Measurements from ENCODE around the gene ARHGDIA.
"Not testable (repeated sequence)": the region's sequence is repeated elsewhere in the genome, so short reads cannot be mapped to it uniquely, and the experiment has no call there.

The ARHGDIA gene

GRCh38 chr17:81840826-81841778 lies 30.0 kb downstream of the ARHGDIA start:
- DNase-seq: no peak

- not testable (repeated sequence) for DNase-seq
Measured at GRCh38 chr17:81840059-81840458, 31.1 kb downstream of the ARHGDIA start.

GRCh38 chr17:81839301-81839700 lies 31.8 kb downstream of the ARHGDIA start:
- no peak for DNase-seq

- DNase-seq: no peak
Measured at GRCh38 chr17:81838753-81839255, 32.3 kb downstream of the ARHGDIA start.

GRCh38 chr17:81837641-81838040 lies 33.5 kb downstream of the ARHGDIA start:
- no peak for DNase-seq

GRCh38 chr17:81834831-81835267 lies 36.3 kb downstream of the ARHGDIA start, which contains the start of gene PPP1R27:
Gene PPP1R27 (minus strand): TSS chr17:81835050. CDS start chr17:81834953, 97 bp downstream.
- no peak for DNase-seq

GRCh38 chr17:81833921-81834830 lies 37.0 kb downstream of the ARHGDIA start:
- no peak for DNase-seq

GRCh38 chr17:81833160-81833920 lies 37.8 kb downstream of the ARHGDIA start, which contains the start of gene MCRIP1:
Gene MCRIP1 (minus strand): TSS chr17:81833291. CDS start chr17:81824506, 8,785 bp downstream.
- DNase-seq: peak; percentile 71

- DNase-seq: no peak
Measured at GRCh38 chr17:81832608-81833159, 38.5 kb downstream of the ARHGDIA start.

GRCh38 chr17:81831957-81832607 lies 39.1 kb downstream of the ARHGDIA start:
- DNase-seq: peak; percentile 49

- no peak for DNase-seq
Measured at GRCh38 chr17:81831563-81831956, 39.6 kb downstream of the ARHGDIA start.

GRCh38 chr17:81829858-81830257 lies 41.3 kb downstream of the ARHGDIA start:
- no peak for DNase-seq

GRCh38 chr17:81828656-81829055 lies 42.5 kb downstream of the ARHGDIA start:
- DNase-seq: no peak

- DNase-seq: no peak
Measured at GRCh38 chr17:81825841-81826466, 45.2 kb downstream of the ARHGDIA start.

GRCh38 chr17:81824595-81824994 lies 46.5 kb downstream of the ARHGDIA start:
- no peak for DNase-seq

- no peak for DNase-seq
Measured at GRCh38 chr17:81823820-81824550, 47.2 kb downstream of the ARHGDIA start.

- no peak for DNase-seq
Measured at GRCh38 chr17:81822996-81823819, 47.9 kb downstream of the ARHGDIA start.

- no peak for DNase-seq
Measured at GRCh38 chr17:81822312-81822637, 48.9 kb downstream of the ARHGDIA start.

- DNase-seq: peak; percentile 94
Measured at GRCh38 chr17:81821603-81822311, 49.4 kb downstream of the ARHGDIA start.

Data from NCI-H1694 (cell line).